Measurements from ENCODE around the gene STAT3.

Gene STAT3

GRCh38 chr17:42296012-42296411, 92.2 kb downstream of the STAT3 start:
- no peak for TF ChIP-seq CTCF (IDR thresholded peaks at IDR 0.05; ENCODE audit: borderline replicate concordance, control extremely low read depth, extremely low read depth, insufficient read depth, missing control alignments)
- in situ Hi-C loops (cut with MboI; ENCODE audit: low sequenced_read_pairs, unreplicated experiment): no loop called here

GRCh38 chr17:42294469-42295398, 93.5 kb downstream of the STAT3 start:
- in situ Hi-C loops (cut with MboI; ENCODE audit: low sequenced_read_pairs, unreplicated experiment): no loop called here

More at GRCh38 chr17:42296012-42296411, 92.2 kb downstream of the STAT3 start:
- no peak for DNase-seq (ENCODE audit: low spot score)

GRCh38 chr17:42291129-42291528, 97.1 kb downstream of the STAT3 start:
- no peak for TF ChIP-seq CTCF (IDR thresholded peaks at IDR 0.05; ENCODE audit: borderline replicate concordance, control extremely low read depth, extremely low read depth, insufficient read depth, missing control alignments)

More at GRCh38 chr17:42294469-42295398, 93.5 kb downstream of the STAT3 start:
- DNase-seq (ENCODE audit: low spot score): no peak
- TF ChIP-seq CTCF (IDR thresholded peaks at IDR 0.05; ENCODE audit: borderline replicate concordance, control extremely low read depth, extremely low read depth, insufficient read depth, missing control alignments): no peak

GRCh38 chr17:42290577-42290976, 97.7 kb downstream of the STAT3 start:
- no peak for TF ChIP-seq CTCF (IDR thresholded peaks at IDR 0.05; ENCODE audit: borderline replicate concordance, control extremely low read depth, extremely low read depth, insufficient read depth, missing control alignments)
- DNase-seq (ENCODE audit: low spot score): no peak
- in situ Hi-C loops (cut with MboI; ENCODE audit: low sequenced_read_pairs, unreplicated experiment): no loop called here

More at GRCh38 chr17:42291129-42291528, 97.1 kb downstream of the STAT3 start:
- in situ Hi-C loops (cut with MboI; ENCODE audit: low sequenced_read_pairs, unreplicated experiment): no loop called here
- no peak for DNase-seq (ENCODE audit: low spot score)

- in situ Hi-C loops (cut with MboI; ENCODE audit: low sequenced_read_pairs, unreplicated experiment): no loop called here
- no peak for DNase-seq (ENCODE audit: low spot score)
- no peak for TF ChIP-seq CTCF (IDR thresholded peaks at IDR 0.05; ENCODE audit: borderline replicate concordance, control extremely low read depth, extremely low read depth, insufficient read depth, missing control alignments)
Observed at GRCh38 chr17:42289611-42290181, 98.5 kb downstream of the STAT3 start.

GRCh38 chr17:42288803-42289610, 99.2 kb downstream of the STAT3 start:
- TF ChIP-seq CTCF (IDR thresholded peaks at IDR 0.05; ENCODE audit: borderline replicate concordance, control extremely low read depth, extremely low read depth, insufficient read depth, missing control alignments): no peak
- in situ Hi-C loops (cut with MboI; ENCODE audit: low sequenced_read_pairs, unreplicated experiment): no loop called here
- peak; percentile 68 for DNase-seq (ENCODE audit: low spot score)
